ENCODE results near the gene CIB4. TPM values are rescaled to one million over a fixed set of nuclear protein-coding genes. Genes with fewer than 3 reads are reported as not detected.

Gene CIB4
- total RNA-seq, 4 donors from 2014 or later, result 0.45 to 0.94 TPM; not detected in 2

DNA sequence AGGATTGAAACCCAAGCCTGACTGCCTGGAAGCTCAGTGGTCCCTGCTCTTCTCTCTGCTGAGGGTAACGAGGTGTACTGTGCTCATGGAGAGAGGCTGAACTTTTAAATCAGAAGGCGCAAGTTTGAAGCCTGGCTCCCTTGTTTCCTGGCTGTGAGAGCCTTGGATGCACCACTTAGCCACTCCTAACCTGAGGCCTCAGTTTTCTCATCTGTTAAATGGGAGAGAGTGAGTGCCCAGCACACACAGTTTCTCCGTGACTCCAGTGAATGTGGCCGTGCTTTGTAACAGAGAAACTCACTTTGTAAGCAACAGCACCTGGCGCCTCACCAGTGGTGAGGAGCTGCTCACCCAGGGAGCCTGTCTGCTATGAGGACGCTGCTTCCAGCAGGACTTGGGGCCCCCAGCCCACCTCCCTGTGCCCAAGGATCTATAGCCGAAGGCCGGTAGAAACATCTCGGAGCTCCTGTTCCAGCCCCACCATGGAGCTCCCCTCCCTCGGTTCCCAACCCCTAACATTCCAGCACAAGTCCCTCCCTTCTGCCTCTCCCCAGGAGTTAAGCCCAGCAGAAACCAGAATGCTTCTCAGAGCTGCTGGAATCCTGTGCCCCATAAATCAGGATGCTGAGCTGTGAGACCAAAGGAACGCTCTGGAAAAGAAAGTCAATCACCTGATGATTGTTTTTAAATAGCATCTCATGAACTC is 31.1 kb upstream of the CIB4 start:
- no peak overlapping the region for H3K4me3 ChIP-seq (replicated peaks in 1 of 3)
- H3K36me3 ChIP-seq, result no peaks in the 10 kb centered on the region
- no peak for DNase-seq
- no peak overlapping the region for H3K27ac ChIP-seq
- WGBS, 2 donors, result 83 to 89% methylated on average over 10 to 11 of the region's 11 CpGs
- H3K9me3 ChIP-seq, result no peaks in the 10 kb centered on the region
- TF ChIP-seq, protein P1, sequence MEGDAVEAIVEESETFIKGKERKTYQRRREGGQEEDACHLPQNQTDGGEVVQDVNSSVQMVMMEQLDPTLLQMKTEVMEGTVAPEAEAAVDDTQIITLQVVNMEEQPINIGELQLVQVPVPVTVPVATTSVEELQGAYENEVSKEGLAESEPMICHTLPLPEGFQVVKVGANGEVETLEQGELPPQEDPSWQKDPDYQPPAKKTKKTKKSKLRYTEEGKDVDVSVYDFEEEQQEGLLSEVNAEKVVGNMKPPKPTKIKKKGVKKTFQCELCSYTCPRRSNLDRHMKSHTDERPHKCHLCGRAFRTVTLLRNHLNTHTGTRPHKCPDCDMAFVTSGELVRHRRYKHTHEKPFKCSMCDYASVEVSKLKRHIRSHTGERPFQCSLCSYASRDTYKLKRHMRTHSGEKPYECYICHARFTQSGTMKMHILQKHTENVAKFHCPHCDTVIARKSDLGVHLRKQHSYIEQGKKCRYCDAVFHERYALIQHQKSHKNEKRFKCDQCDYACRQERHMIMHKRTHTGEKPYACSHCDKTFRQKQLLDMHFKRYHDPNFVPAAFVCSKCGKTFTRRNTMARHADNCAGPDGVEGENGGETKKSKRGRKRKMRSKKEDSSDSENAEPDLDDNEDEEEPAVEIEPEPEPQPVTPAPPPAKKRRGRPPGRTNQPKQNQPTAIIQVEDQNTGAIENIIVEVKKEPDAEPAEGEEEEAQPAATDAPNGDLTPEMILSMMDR (IDR thresholded peaks at IDR 0.05), result no peak
- TF ChIP-seq POLR2A (IDR thresholded peaks at IDR 0.05), result no peak
- no peaks in the 10 kb centered on the region for H3K27me3 ChIP-seq
- intact Hi-C loops (cut with DNase I), result no loop called here
- H3K4me1 ChIP-seq, result peaks cover 3 to 8% of the 10 kb centered on the region in 2 donors

DNA sequence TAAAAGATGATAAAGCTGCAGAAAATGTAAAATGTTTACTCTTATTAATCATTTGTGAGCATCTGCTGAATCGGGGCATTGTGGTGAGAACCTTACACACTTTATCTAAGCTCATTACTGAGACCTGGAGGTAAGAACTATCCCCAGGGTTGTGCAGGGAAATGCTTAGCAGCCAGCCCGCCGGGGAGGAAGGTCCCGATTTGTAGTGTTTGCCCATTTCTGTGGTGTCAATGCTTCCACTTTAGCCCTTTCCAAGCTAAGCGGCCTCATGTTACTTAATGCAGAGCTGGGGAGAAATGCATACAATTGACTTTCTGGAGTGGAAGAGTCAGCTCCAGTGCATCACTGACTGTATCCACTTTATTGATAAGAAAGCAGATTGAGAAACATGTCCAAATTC is 30.5 kb upstream of the CIB4 start:
- no peaks in the 10 kb centered on the region for H3K9me3 ChIP-seq
- peaks cover under 1 to 5% of the 10 kb centered on the region in 2 donors for H3K4me1 ChIP-seq
- DNase-seq, result no peak
- H3K36me3 ChIP-seq, result no peaks in the 10 kb centered on the region
- TF ChIP-seq POLR2A (IDR thresholded peaks at IDR 0.05), result no peak
- TF ChIP-seq, protein P1 (IDR thresholded peaks at IDR 0.05), result no peak
- no peak overlapping the region for H3K27ac ChIP-seq
- intact Hi-C loops (cut with DNase I), result no loop called here
- 90 to 94% methylated on average over 5 of the region's 5 CpGs for WGBS, 2 donors
- no peak overlapping the region for H3K4me3 ChIP-seq (replicated peaks in 1 of 3)
- H3K27me3 ChIP-seq, result no peaks in the 10 kb centered on the region

DNA sequence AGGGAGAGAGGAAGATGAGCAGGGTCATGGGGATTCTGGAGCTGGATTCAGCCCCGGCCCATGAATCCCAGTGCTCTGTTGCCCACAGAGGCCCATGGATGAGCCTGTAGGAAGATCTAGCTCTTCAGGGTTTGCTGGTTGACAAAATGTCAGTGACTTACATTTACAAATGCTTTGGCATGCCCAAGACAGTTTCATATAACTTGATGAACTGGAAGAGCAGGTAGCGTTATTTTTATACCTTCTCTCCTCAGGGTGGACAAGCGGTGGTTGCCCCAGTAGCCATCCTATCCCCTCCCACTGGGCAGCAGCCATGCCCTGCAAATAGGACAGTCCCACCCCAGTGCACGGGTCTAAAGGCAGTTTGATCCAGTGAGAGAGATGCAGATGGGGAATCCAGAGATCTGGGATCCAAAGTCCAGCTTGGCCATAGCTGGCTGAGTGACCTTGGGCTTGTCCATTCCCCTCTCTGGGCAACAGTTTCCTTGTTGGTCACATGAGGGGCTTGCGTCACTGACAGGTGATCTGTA is 29.8 kb upstream of the CIB4 start:
- no peak for TF ChIP-seq POLR2A (IDR thresholded peaks at IDR 0.05)
- TF ChIP-seq, protein P1 (IDR thresholded peaks at IDR 0.05), result no peak

DNA sequence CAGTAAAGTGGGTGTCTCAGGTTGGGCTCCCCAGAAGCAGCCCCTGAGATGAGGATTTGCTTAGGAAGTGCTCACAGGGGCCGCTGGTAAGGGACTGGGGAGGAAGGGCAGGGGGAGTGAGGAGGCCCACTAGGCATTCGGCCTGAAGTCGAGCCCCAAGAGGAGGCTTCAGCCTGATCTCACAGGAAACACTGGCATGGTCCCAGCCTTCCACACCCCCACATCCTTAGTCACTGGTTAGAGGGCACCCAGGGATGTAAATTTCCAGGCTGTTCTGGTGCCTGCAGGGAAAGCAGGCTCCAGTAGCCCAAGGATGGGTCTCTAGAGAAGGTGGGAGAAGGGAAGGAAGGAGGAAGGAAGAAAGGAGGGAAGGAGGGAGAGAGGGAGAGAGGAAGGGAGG is 29.0 kb upstream of the CIB4 start:
- WGBS, 2 donors, result 49 to 58% methylated on average over 3 of the region's 3 CpGs
- H3K27me3 ChIP-seq, result no peaks in the 10 kb centered on the region
- H3K36me3 ChIP-seq, result no peaks in the 10 kb centered on the region
- intact Hi-C loops (cut with DNase I), result no loop called here
- H3K4me3 ChIP-seq (replicated peaks in 1 of 3), result no peak overlapping the region
- no peak for DNase-seq
- no peaks in the 10 kb centered on the region for H3K9me3 ChIP-seq
- H3K4me1 ChIP-seq, result peaks cover 0 to 5% of the 10 kb centered on the region in 2 donors
- TF ChIP-seq, protein P1 (IDR thresholded peaks at IDR 0.05), result no peak
- no peak for TF ChIP-seq POLR2A (IDR thresholded peaks at IDR 0.05)
- H3K27ac ChIP-seq, result no peak overlapping the region

More for the DNA sequence above, 29.8 kb upstream of the CIB4 start:
- no peak for DNase-seq
- WGBS, 2 donors, result 81 to 95% methylated on average over 5 of the region's 5 CpGs
- Histone ChIP-seq H3K4me1 (peaks cover 0 to 5% of the 10 kb centered on the region in 2 donors), H3K36me3 (no peaks in the 10 kb centered on the region), H3K27ac (no peak overlapping the region), H3K9me3 (no peaks in the 10 kb centered on the region), H3K4me3 (replicated peaks in 1 of 3) (no peak overlapping the region), H3K27me3 (no peaks in the 10 kb centered on the region)
- intact Hi-C loops (cut with DNase I), result no loop called here
